Liver (tissue), 9 donors: Measurements from ENCODE around the gene MYL7. TPM values are rescaled to one million over a fixed set of nuclear protein-coding genes. Genes with fewer than 3 reads are reported as not detected.

Experiments used
- DNase-seq: peaks from one replicate; pipeline ENCODE4 v3.0.0-alpha.2; 2017; ENCODE audit warnings: low spot score
- H3K27ac ChIP-seq, 2 donors: one replicate each; pipeline ENCODE4 v1.7.0; 2013; ENCODE audit warnings: inconsistent platforms in 2 of 2, low read length in 2 of 2, control low read depth in 1 of 2, low read depth in 1 of 2, mild to moderate bottlenecking in 1 of 2
- H3K27me3 ChIP-seq, 4 donors: one replicate each; pipeline versions ENCODE4 v1.6.1 to v1.7.0; 2013; ENCODE audit warnings: low read length in 3 of 4, inconsistent platforms in 1 of 4, mild to moderate bottlenecking in 1 of 4, moderate library complexity in 1 of 4; ENCODE audit not compliant: control insufficient read depth in 4 of 4, insufficient read depth in 4 of 4
- H3K36me3 ChIP-seq, 4 donors: one replicate each; pipeline versions ENCODE4 v1.6.1 to v1.7.0; 2013; ENCODE audit warnings: low read length in 3 of 4, mild to moderate bottlenecking in 3 of 4, low read depth in 1 of 4, moderate library complexity in 1 of 4; ENCODE audit not compliant: control insufficient read depth in 4 of 4, insufficient read depth in 3 of 4
- H3K4me1 ChIP-seq, 4 donors: one replicate each; pipeline versions ENCODE4 v1.6.1 to v1.7.0; 2013; ENCODE audit warnings: low read length in 3 of 4, mild to moderate bottlenecking in 3 of 4, moderate library complexity in 1 of 4; ENCODE audit not compliant: control insufficient read depth in 4 of 4, insufficient read depth in 4 of 4
- H3K4me3 ChIP-seq, 3 donors: one replicate each; pipeline versions ENCODE4 v1.6.1 to v1.7.0; 2013; ENCODE audit warnings: low read length in 3 of 3, control low read depth in 1 of 3, low read depth in 1 of 3, mild to moderate bottlenecking in 1 of 3
- H3K9ac ChIP-seq, 2 donors: one replicate each; pipeline ENCODE4 v1.7.0; 2013; ENCODE audit warnings: low read length in 2 of 2, mild to moderate bottlenecking in 2 of 2, moderate library complexity in 2 of 2, control low read depth in 1 of 2, low read depth in 1 of 2
- H3K9me3 ChIP-seq, 4 donors: one replicate each; pipeline versions ENCODE4 v1.6.1 to v1.7.0; 2013; ENCODE audit warnings: low read length in 3 of 4; ENCODE audit not compliant: control insufficient read depth in 4 of 4
- CTCF ChIP-seq: fragments of 150-350 bp; IDR thresholded peaks from 2 replicates; pipeline ENCODE4 v1.5.1; 2017; ENCODE audit warnings: improper control_type of control experiment, low read depth, low read length; ENCODE audit not compliant: missing input control
- EGR1 ChIP-seq, 2 donors: IDR thresholded peaks; 2 replicates each; pipeline ENCODE4 v1.6.1; 2016 to 2018; ENCODE audit warnings: antibody characterized with exemption in 2 of 2, low read depth in 2 of 2
- FOXA1 ChIP-seq: IDR thresholded peaks from 2 replicates; pipeline ENCODE4 v1.6.1; 2016; ENCODE audit warnings: antibody characterized with exemption
- FOXA2 ChIP-seq: IDR thresholded peaks from 2 replicates; pipeline ENCODE4 v1.6.1; 2016; ENCODE audit warnings: antibody characterized with exemption
- GABPA ChIP-seq, 2 donors: IDR thresholded peaks in 1 of 2; conservative IDR thresholded peaks in 1 of 2; 2 replicates each; pipeline ENCODE4 v1.6.1; 2016; ENCODE audit warnings: antibody characterized with exemption in 2 of 2, mild to moderate bottlenecking in 1 of 2, moderate library complexity in 1 of 2
- HNF4A ChIP-seq, 2 donors: conservative IDR thresholded peaks; 2 replicates each; pipeline ENCODE4 v1.6.1; 2016; ENCODE audit warnings: antibody characterized with exemption in 2 of 2, mild to moderate bottlenecking in 2 of 2
- HNF4G ChIP-seq: IDR thresholded peaks from 2 replicates; pipeline ENCODE4 v1.6.1; 2016; ENCODE audit warnings: antibody characterized with exemption
- JUND ChIP-seq, 2 donors: IDR thresholded peaks; 2 replicates each; pipeline ENCODE4 v1.6.1; 2016; ENCODE audit warnings: antibody characterized with exemption in 2 of 2
- MAX ChIP-seq: IDR thresholded peaks from 2 replicates; pipeline ENCODE4 v1.6.1; 2016; ENCODE audit warnings: antibody characterized with exemption
- NR2F2 ChIP-seq: IDR thresholded peaks from 2 replicates; pipeline ENCODE4 v1.6.1; 2016; ENCODE audit warnings: antibody characterized with exemption
- RAD21 ChIP-seq, 2 donors: IDR thresholded peaks; 2 replicates each; pipeline ENCODE4 v1.6.1; 2016; ENCODE audit warnings: antibody characterized with exemption in 2 of 2, mild to moderate bottlenecking in 2 of 2
- REST ChIP-seq: IDR thresholded peaks from 2 replicates; pipeline ENCODE4 v1.6.1; 2016; ENCODE audit warnings: antibody characterized with exemption, mild to moderate bottlenecking
- RXRA ChIP-seq, 2 donors: IDR thresholded peaks; 2 replicates each; pipeline ENCODE4 v1.6.1; 2017 to 2018; ENCODE audit warnings: antibody characterized with exemption in 2 of 2, mild to moderate bottlenecking in 1 of 2
- SP1 ChIP-seq: IDR thresholded peaks from 2 replicates; pipeline ENCODE4 v1.6.1; 2018; ENCODE audit warnings: antibody characterized with exemption, mild to moderate bottlenecking
- TAF1 ChIP-seq: conservative IDR thresholded peaks from 2 replicates; pipeline ENCODE4 v1.6.1; 2016; ENCODE audit warnings: antibody characterized with exemption, mild to moderate bottlenecking
- YY1 ChIP-seq: IDR thresholded peaks from 2 replicates; pipeline ENCODE4 v1.6.1; 2016; ENCODE audit warnings: antibody characterized with exemption, mild to moderate bottlenecking
- WGBS: extraction: QIAGEN DNeasy Blood & Tissue Kit; methylation state at CpG from one replicate; pipeline ENCODE4 v1.1.7; 2013; 5-methylcytosine and 5-hydroxymethylcytosine counted together
- polyA plus RNA-seq, 2 donors: library from polyadenylated mRNA; stranded (reverse) in 1 of 2; unstranded in 1 of 2; fragments of 200-250 nt in 1 of 2; fragments of >200 nt in 1 of 2; fragmentation: Nextera tagmentation in 1 of 2; extraction: Ambion mirVana in 1 of 2; gene quantifications; one replicate each; pipeline versions ENCODE4 v1.2.1 to v1.2.3, GENCODE V29; 2013 to 2015
- total RNA-seq, 2 donors: library from RNA; depleted of rRNA; stranded (reverse); fragments of >200 nt; gene quantifications; one replicate each; pipeline ENCODE4 v1.2.3, GENCODE V29; 2014
- TF ChIP-seq, protein P1 (sequence below): IDR thresholded peaks from 2 replicates; pipeline ENCODE4 v1.6.1; 2016; ENCODE audit warnings: antibody characterized with exemption
- TF ChIP-seq, protein P2 (sequence below): IDR thresholded peaks from 2 replicates; pipeline ENCODE4 v1.6.1; 2016; ENCODE audit warnings: antibody characterized with exemption
- donor health status: healthy.
- donor health status: healthy.
- donor health status: healthy.
- donor health status: healthy.
- donor health status: healthy.

The MYL7 gene
- total and polyA plus RNA-seq, 4 donors: not detected

DNA sequence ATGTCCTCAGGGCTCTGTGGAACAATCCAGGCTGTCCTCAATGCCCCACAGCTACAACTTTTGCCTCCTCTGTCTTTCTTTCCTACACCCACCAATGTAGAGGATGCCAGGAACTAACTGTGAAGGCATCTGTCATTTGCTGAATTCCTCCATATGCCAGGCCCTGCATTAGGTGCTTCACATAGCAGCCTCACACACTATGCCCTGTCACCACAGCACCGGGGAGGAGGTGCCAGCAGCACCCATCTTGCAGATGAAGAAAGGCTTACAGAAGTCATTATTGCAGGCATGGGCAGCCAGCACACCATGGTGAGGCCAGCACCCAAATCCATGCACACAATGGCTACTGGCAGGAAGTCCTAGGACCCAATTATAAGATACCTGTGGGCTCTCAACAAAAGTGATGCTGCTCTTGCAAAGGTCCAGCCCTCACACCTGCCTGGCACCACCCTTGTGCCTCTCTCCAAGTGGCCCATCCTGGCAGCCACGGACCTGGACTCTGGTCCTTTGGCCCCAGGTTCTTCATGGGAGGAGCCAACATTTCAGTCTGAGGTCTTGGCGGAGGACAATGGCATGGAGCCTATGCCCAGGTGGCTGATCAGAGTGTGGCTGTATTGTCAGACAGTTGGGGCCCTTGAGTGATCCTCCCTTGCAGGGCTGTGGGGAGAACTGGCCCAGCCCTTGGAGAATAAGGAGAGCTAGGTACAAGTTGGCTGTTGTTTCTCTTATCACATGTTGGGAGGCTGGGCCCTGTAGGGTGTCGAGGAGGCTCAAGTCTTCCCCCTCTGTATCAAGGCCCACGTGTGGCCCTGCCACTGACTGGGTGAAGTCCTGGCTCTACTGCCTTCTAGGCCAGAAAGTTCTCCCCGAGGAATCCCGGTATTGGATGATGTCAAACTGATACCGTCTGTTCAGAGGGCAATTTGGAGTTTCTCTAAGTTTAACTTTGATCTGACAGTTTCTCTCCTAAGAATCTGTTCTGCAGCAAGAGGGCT, 14.4 kb upstream of the MYL7 start:
- Histone ChIP-seq H3K9ac (no peak overlapping the region), H3K36me3 (peaks cover 0 to 13% (median under 1%) of the 10 kb centered on the region in 4 donors), H3K4me1 (peaks cover 18 to 60% (median 52%) of the 10 kb centered on the region in 4 donors), H3K27ac (peak overlapping the region; percentile 9 to 54), H3K27me3 (no peaks in the 10 kb centered on the region), H3K4me3 (no peak overlapping the region), H3K9me3 (no peaks in the 10 kb centered on the region)
- WGBS: 44% methylated on average over 8 of the region's 8 CpGs
- TF ChIP-seq MAX (no peak), EGR1 (IDR thresholded peaks at IDR 0.05; ENCODE audit: low read depth in 2 of 2) (no peak), RXRA (IDR thresholded peaks at IDR 0.05) (peak; percentile 81 to 95), JUND (IDR thresholded peaks at IDR 0.05) (peak in 1 of 2 donors; percentile 70), HNF4A (conservative IDR thresholded peaks at IDR 0.05) (peak; percentile 95 to 99), REST (peak; percentile 33), FOXA2 (peak; percentile 43), FOXA1 (no peak), RAD21 (IDR thresholded peaks at IDR 0.05) (peak in 1 of 2 donors; percentile 71), YY1 (peak; percentile 75), CTCF (no peak), GABPA (IDR thresholded peaks at IDR 0.05 in 1 of 2, conservative IDR thresholded peaks at IDR 0.05 in 1 of 2) (peak in 1 of 2 donors; percentile 68), SP1 (peak; percentile 83), HNF4G (peak; percentile 85), TAF1 (no peak), NR2F2 (no peak)
- TF ChIP-seq, protein P1, sequence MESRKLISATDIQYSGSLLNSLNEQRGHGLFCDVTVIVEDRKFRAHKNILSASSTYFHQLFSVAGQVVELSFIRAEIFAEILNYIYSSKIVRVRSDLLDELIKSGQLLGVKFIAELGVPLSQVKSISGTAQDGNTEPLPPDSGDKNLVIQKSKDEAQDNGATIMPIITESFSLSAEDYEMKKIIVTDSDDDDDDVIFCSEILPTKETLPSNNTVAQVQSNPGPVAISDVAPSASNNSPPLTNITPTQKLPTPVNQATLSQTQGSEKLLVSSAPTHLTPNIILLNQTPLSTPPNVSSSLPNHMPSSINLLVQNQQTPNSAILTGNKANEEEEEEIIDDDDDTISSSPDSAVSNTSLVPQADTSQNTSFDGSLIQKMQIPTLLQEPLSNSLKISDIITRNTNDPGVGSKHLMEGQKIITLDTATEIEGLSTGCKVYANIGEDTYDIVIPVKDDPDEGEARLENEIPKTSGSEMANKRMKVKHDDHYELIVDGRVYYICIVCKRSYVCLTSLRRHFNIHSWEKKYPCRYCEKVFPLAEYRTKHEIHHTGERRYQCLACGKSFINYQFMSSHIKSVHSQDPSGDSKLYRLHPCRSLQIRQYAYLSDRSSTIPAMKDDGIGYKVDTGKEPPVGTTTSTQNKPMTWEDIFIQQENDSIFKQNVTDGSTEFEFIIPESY: no peak
- TF ChIP-seq, protein P2, sequence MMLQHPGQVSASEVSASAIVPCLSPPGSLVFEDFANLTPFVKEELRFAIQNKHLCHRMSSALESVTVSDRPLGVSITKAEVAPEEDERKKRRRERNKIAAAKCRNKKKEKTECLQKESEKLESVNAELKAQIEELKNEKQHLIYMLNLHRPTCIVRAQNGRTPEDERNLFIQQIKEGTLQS: no peak
- no peak for DNase-seq
